Activated CD4-positive, alpha-beta T cell treated with anti-CD3 and anti-CD28 coated beads, Interleukin-2, amount 50 U/mL, for 16 hours (primary cell): ENCODE data around the gene HPS3.
"Not testable (repeated sequence)": the region's sequence is repeated elsewhere in the genome, so short reads cannot be mapped to it uniquely, and the experiment has no call there.

Source experiments
- DNase-seq: peaks from one replicate; pipeline ENCODE4 v3.0.0-alpha.2; 2020

Gene HPS3

DNA sequence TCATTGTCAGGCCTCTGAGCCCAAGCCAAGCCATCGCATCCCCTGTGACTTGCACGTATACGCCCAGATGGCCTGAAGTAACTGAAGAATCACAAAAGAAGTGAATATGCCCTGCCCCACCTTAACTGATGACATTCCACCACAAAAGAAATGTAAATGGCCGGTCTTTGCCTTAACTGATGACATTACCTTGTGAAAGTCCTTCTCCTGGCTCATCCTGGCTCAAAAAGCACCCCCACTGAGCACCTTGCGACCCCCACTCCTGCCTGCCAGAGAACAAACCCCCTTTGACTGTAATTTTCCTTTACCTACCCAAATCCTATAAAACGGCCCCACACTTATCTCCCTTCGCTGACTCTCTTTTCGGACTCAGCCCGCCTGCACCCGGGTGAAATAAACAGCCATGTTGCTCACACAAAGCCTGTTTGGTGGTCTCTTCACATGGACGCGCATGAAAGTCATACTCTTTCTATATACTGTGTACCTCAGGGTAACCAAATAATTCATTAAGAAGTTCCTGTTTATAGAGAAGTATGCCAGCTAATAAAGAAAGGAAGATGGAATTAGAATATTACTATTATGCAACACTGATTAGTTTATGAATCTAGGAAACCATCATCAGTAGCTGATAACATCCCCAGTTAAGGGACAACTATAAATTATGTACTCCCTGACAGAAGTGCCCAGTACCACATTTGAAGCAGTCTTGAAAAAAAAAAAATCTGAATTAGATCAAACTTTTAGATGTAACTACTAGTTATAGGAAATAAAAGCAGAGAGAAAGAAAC lies 67.6 kb downstream of the HPS3 start:
- DNase-seq: not testable (repeated sequence)

DNA sequence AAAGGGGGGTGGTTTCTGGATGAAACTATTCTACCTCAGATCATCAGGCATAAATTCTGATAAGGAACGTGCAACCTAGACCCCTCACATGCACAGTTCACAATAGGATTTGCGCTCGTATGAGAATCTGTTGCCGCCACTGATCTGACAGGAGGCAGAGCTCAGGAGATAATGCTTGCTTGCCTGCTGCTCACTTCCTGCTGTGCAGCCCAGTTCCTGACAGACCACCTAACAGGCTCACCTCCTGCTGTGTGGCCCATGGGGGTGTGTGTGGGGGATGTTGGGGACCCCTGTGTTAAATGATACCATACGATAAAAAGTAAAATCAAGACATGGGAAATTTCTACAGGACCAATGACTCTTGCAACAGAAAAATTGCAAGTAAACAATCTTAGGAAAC lies 68.2 kb downstream of the HPS3 start:
- no peak for DNase-seq

DNA sequence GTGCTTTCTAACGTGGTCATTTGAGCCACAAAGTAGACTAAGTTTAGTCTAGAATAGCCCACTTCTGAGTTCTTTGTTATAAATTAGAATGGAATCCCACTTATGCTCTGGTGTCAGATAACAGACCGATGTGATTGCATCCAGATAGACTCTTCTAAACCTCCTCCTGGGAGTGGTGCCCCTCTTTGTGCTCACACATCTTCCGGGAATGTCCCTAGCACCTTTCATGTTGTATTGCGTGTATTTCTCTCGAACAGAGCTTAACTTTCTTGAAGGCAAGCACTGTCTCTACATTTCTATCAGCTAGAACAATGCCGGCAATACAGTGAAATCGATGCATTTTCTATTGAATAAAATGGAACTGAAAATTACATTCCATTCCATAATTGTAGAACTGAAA lies 69.2 kb downstream of the HPS3 start:
- no peak for DNase-seq

DNA sequence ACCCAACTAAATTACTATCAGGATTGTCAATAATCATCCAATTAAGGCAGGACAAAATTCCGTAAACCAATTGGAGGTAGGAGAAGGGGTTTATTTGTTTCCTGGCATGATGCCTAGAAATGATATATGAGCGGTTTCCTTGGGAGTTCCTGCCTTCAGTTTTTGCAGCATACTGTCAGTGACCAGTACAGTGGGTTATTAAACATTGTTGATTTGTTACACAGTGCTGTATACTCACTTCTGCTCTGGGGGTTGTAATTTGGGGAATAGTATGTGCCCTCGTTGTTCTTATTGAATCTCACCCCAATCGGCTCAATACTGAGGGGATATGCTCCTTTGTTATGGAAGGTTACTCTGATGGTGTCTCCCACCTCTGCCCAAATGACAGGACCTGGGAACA lies 70.0 kb downstream of the HPS3 start:
- DNase-seq: no peak

DNA sequence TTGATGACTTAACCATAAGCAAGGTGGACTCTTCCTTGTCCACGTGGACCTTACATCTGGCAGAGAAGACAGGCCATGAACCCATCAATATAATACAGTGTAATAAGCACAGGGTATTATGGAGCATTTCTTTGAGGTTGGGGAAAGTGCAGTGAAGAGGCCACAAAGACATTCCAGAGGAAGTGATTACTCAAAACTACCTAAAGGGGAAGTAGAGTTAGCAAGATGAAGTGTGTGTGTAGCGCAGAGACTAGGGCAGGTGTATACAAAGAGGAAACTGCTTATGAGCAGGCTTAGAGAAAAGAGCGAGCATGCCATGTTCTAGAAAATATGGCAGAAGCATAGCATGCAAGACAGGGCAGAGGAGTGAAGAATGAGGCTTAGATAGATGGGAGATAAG lies 74.3 kb downstream of the HPS3 start:
- peak; percentile 70 for DNase-seq

DNA sequence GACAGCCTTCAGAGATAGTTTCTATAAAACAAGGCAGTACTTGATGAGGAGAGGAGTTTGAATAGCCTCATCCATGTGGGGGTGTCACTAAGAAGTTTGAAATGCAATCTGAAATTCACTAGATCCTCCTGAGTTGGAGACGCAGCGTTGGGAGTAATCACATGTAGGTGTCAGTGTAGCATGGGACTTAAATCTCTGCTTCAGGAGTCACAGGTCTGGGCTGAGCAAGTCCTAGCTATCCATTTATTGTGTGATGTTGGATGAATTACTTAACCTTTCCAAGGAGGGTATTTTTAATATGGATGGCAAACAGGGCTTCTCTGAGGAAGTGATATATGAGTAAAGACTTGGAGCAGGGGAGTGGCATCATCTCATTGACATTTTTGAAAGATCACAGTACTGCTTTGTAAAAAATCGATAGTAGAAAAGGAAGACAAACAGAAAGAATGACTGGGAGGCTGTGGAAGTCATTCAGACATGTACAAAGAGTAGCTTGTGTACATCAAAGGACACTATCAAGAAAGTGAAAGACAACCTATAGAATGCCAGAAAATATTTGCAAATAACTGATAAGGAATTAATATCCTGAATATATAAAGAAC lies 75.1 kb downstream of the HPS3 start:
- DNase-seq: no peak

DNA sequence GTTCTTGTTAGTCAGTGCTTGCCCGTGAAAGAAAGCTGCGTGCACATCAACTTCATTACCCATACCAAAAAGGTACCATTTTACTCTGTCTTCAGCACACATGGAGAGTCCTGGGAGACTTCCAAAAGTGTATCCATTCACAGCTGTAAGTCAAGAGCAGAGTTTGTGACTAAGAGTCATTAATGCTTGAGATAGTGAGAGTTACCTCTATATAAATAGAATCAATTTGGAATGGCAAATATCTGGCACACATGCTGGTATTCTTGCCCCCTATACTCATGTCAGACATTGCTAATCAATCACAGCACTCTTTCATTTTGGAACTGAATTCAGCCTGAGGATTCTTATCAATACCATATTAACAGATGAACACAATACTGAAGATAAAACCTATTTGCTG lies 78.0 kb downstream of the HPS3 start:
- no peak for DNase-seq

DNA sequence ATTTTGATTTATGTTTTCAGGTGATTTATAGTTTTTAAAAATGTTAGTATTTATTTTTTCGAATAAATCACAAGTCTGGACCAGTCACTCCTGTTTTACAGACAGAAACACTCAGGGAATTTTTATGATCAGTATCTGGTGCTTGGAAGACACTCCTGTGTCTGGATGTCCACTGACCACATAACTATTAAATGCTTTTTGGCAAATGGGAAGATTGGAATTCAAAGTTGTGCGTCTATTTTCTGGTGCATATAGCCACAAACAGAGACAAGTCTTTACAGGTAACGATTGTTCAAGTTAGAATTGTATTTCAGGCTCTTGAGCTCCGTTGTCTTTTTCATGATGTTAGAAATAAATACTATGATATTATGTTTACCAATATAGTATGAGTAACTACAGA lies 80.0 kb downstream of the HPS3 start:
- no peak for DNase-seq

DNA sequence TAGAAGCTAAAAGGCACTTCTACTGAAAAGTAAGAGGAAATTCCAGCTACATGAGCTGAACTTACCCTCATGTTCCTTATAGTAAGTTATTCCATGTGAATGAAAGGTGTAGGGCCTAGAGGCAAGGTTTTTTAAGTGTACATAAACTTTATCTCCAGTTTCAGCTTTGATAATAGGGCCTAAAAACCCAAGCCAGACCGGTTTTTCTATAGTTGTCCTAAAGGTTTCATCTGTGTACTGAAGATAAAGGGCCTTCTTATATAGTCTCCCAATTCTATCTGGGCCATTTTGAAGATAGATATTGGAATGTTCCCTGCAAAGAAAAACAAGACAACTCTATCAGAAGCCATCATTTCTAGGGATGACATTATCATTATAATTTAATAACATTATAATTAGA lies 82.9 kb downstream of the HPS3 start:
- no peak for DNase-seq

DNA sequence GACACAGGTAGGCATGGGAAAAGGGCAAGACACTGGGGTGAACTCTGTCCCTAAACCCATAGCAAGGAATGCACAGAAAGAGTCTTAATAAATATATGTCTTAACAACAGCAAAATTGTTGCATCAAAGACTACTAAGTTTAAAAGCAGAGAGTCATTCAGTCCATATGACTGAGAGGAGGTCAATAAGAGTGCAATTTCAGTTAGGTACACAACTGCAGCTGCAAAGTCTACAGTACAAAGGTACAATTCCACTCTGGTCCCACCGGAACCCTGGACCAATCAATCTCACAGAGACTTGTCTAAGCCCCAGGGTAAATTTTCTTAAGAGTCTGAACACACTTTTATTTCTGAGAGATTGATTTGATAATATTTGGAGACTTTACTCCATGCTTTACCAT lies 85.3 kb downstream of the HPS3 start:
- no peak for DNase-seq

DNA sequence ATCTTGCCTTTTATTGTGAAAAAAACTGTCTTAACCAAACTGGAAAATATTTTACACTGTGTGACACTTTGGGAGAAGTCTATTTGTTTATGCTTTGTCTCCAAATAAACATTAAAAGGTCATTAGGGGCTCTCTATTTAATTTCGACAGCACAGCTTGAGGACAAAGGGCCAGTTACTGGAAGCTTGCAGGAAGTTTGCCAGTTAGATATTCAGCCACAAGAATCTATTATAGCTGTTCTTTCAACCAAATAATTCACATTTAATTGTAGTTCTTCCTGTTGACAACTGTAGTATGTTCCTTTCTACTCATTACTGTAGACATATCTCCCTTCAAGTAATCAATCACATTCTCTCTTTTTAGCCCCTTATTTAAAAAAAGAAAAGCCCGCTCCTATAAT lies 86.1 kb downstream of the HPS3 start:
- DNase-seq: no peak

DNA sequence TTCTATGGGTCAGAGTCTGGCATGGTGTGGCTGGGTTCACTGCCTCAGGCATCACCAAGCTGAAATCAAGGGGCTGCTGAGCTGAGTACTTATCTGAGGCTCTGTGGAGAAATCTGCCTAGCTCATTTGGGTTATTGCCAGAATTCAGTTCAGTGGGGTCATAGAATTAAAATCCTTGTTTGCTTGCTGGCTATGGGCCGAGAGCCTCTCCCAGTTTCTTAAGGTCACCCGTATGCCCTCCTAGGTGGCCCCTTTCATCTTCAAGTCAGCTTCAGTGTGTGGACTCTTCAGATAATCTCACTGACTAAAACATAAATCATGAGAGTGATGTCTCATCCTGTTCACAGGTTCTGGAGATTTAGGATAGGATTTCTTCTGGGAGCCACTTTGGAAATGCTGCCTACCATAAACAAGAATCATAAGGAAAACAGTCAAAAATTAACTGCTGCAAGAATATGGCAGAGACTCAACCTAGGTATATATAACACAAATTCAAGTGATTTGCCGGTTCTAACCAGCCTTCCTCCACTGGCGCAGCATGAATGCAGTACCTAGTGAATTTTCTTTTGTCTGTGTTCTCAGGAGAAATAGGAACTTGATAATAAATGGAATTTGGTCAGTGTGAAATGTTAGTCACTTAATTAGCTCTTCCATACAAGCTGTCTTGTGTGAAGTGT lies 86.9 kb downstream of the HPS3 start:
- DNase-seq: no peak

DNA sequence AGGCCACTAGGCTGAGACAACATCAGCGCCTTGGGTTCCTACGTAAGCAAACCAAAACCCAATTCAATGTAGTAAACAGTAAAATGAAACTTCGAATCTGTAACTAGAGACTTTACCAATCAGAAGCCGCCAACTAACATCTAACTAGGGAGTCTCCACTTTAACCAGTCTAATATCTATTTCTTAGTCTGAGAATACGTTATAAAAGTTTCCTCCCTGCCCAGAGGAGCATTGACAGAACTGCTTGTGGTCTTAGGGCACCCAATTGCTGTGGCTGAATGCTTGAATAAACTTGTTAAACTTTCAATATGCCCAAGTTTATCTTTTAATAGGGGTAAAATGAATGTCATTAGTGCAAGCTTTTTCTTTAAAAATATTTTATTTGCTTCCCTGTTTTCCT lies 87.9 kb downstream of the HPS3 start:
- no peak for DNase-seq

DNA sequence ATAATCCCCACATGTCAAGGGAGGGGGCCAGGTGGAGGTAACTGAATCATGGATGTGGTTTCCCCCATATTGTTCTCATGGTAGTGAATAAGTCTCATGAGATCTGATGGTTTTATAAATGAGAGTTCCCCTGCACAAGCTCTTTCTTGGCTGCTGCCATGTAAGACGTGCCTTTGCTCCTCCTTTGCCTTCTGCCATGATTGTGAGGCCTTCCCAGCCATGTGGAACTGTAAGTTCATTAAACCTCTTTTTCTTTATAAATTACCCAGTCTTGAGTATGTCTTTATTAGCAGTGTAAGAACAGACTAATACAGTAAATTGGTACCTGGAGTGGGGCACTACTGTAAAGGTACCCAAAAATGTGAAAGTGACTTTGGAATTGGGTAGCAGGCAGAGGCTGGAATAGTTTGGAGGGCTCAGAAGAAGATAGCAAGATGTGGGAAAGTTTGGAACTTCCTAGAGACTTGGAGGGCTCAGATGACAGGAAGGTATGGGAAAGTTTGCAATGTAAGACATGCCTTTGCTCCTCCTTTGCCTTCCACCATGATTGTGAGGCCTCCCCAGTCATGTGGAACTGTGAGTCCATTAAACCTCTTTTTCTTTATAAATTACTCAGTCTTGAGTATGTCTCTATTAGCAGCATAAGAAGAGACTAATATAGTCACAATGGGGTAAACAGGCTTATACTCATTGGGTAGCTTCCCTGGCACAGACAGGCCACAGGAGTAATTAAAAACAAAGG lies 90.1 kb downstream of the HPS3 start:
- not testable (repeated sequence) for DNase-seq

DNA sequence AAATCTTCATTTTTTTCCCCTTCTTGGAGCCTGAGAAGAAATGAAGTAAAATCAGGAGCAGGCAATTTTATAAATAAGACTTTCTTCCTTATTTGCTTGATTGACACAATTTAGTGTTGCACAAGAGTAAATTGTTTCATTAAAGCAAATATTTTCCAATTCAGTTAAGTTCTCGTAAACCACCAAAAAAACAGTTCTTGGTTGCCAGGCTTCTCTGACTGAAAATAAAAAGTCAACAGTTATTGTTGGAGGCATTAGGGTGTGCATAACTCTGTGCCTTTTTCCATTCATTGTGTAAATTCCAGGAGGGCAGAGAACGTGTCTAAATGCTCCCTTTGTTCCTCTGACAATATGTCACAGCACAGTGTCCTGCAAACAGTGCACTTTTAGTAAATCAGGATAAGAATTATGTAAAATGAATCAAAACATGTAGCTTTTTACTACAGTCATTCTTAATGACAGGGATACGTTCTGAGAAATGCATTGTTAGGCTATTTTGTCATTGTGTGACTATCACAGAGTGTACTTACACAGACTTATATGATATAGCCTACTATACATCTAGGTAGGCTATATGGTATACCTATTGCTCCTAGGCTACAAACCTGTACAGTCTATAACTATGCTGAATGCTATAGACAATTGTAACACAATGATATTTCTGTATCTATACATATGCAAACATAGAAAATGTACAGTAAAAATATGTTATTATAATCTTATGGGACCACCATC lies 92.5 kb downstream of the HPS3 start, which contains the start of gene CP:
Gene CP, minus strand, starts transcription at position 47 of the 735 bp plus-strand sequence. Its CDS starts 37 bp downstream, at position 10.
- DNase-seq: no peak
